ENCODE measurements around the gene MBP. TPM values are rescaled to one million over a fixed set of nuclear protein-coding genes. Genes with fewer than 3 reads are reported as not detected.

MBP gene
- total and polyA plus RNA-seq, 2 of the 13 experiments (the other 11 are each of a cell fraction or from before 2014, with no cell fraction given): 5.0 to 8.5 TPM

- no peak overlapping the region for H3K4me3 ChIP-seq (replicated peaks in 1 of 3; ENCODE audit: insufficient read depth in 1 of 3, low read depth in 2 of 3, low read length in 3 of 3)
- H3K36me3 ChIP-seq (replicated peaks in 1 of 2; ENCODE audit: control insufficient read depth in 1 of 2, insufficient read depth in 2 of 2, low read length in 2 of 2): no peaks in the 10 kb centered on the region
- TF ChIP-seq ZNF589 (CRISPR knock-in tag; conservative IDR thresholded peaks at IDR 0.05) (no peak), ZNF382 (CRISPR knock-in tag; IDR thresholded peaks at IDR 0.05; ENCODE audit: borderline replicate concordance) (no peak), MTA3 (CRISPR knock-in tag; IDR thresholded peaks at IDR 0.05) (no peak), ZNF207 (IDR thresholded peaks at IDR 0.05; ENCODE audit: borderline replicate concordance) (no peak), PRPF4 (IDR thresholded peaks at IDR 0.05; ENCODE audit: low read depth, low read length, poor library complexity, severe bottlenecking) (no peak)
- in situ Hi-C loops (cut with HindIII; ENCODE audit: extremely low pct_ligation_motif_present, low pct_unique_long_range_greater_than_20kb) (no loop called here), intact Hi-C loops (cut with micrococcal nuclease; ENCODE audit: unreplicated experiment) (no loop called here)
- DNase-seq (ENCODE audit: low spot score) (no peak), ATAC-seq (no peak), FAIRE-seq (no peak)
- H3K9me3 ChIP-seq (ENCODE audit: low read length): no peaks in the 10 kb centered on the region
- H3K79me2 ChIP-seq (ENCODE audit: insufficient read depth, low read length): no peaks in the 10 kb centered on the region
- no peak overlapping the region for H3K4me2 ChIP-seq (ENCODE audit: low read depth, low read length)
- H3K9ac ChIP-seq (ENCODE audit: insufficient read depth, low read depth, low read length): no peak overlapping the region
- no peaks in the 10 kb centered on the region for H3K27me3 ChIP-seq (ENCODE audit: control insufficient read depth in 1 of 2, insufficient read depth in 2 of 2, low read length in 2 of 2)
- no peak overlapping the region for H3K27ac ChIP-seq (ENCODE audit: extremely low read length, insufficient read depth, low read length)
- no peaks in the 10 kb centered on the region for H4K20me1 ChIP-seq (ENCODE audit: insufficient read depth, low read length)
- ChIA-PET POLR2A (no interaction called here), CTCF (ENCODE audit: low intra/inter-chr PET ratio, low total read pairs) (no interaction called here)
- 83% methylated on average over 10 of the region's 10 CpGs for whole genome bisulfite sequencing (ENCODE audit: low lambda C conversion rate)
- H2AFZ ChIP-seq (ENCODE audit: low read length): no peak overlapping the region
- BruUV-seq (replicated peaks): no TSS peak
- 0 out of 2 replicates have a peak, but pooled peaks cover 5% of the 10 kb centered on the region for H3K4me1 ChIP-seq (ENCODE audit: insufficient read depth, low read length)
Measured at GRCh38 chr18:77039196-77040130, 93.1 kb downstream of the MBP start.

GRCh38 chr18:77038182-77038858 lies 94.3 kb downstream of the MBP start:
- FAIRE-seq: no peak
- Histone ChIP-seq H3K36me3 (replicated peaks in 1 of 2; ENCODE audit: control insufficient read depth in 1 of 2, insufficient read depth in 2 of 2, low read length in 2 of 2) (no peaks in the 10 kb centered on the region), H3K4me3 (replicated peaks in 1 of 3; ENCODE audit: insufficient read depth in 1 of 3, low read depth in 2 of 3, low read length in 3 of 3) (no peak overlapping the region)
- TF ChIP-seq ZNF761 (CRISPR knock-in tag; conservative IDR thresholded peaks at IDR 0.05): no peak
- TF ChIP-seq CENPT (CRISPR knock-in tag; IDR thresholded peaks at IDR 0.05; ENCODE audit: low read depth): no peak
- no peak for TF ChIP-seq FUBP1 (CRISPR knock-in tag; IDR thresholded peaks at IDR 0.05; ENCODE audit: borderline replicate concordance)
- no peak for TF ChIP-seq PRDM15 (CRISPR knock-in tag; IDR thresholded peaks at IDR 0.05)
- TF ChIP-seq RORA (CRISPR knock-in tag; IDR thresholded peaks at IDR 0.05): no peak
- TF ChIP-seq CCDC6 (CRISPR knock-in tag; IDR thresholded peaks at IDR 0.05): no peak

More at GRCh38 chr18:77038182-77038858, 94.3 kb downstream of the MBP start:
- DNase-seq (ENCODE audit: low spot score): no peak
- Histone ChIP-seq H2AFZ (ENCODE audit: low read length) (no peak overlapping the region), H3K27ac (ENCODE audit: extremely low read length, insufficient read depth, low read length) (no peak overlapping the region), H3K4me1 (ENCODE audit: insufficient read depth, low read length) (0 out of 2 replicates have a peak, but pooled peaks cover 5% of the 10 kb centered on the region), H3K79me2 (ENCODE audit: insufficient read depth, low read length) (no peaks in the 10 kb centered on the region), H4K20me1 (ENCODE audit: insufficient read depth, low read length) (no peaks in the 10 kb centered on the region), H3K27me3 (ENCODE audit: control insufficient read depth in 1 of 2, insufficient read depth in 2 of 2, low read length in 2 of 2) (no peaks in the 10 kb centered on the region), H3K4me2 (ENCODE audit: low read depth, low read length) (no peak overlapping the region), H3K9me3 (ENCODE audit: low read length) (no peaks in the 10 kb centered on the region), H3K9ac (ENCODE audit: insufficient read depth, low read depth, low read length) (no peak overlapping the region)
- in situ Hi-C loops (cut with HindIII; ENCODE audit: extremely low pct_ligation_motif_present, low pct_unique_long_range_greater_than_20kb): no loop called here
- WGBS (ENCODE audit: low lambda C conversion rate): 82% methylated on average over 3 of the region's 3 CpGs
- ATAC-seq: no peak
- CTCF ChIA-PET (ENCODE audit: low intra/inter-chr PET ratio, low total read pairs): no interaction called here
- no TSS peak for BruUV-seq (replicated peaks)
- intact Hi-C loops (cut with micrococcal nuclease; ENCODE audit: unreplicated experiment): no loop called here
- POLR2A ChIA-PET: no interaction called here

Measured in HepG2 (cell line).